B cell (primary cell): Measurements from ENCODE around the gene KANK2. TPM values are rescaled to one million over a fixed set of nuclear protein-coding genes. Genes with fewer than 3 reads are reported as not detected.

Source experiments
- ATAC-seq: fragments of 200-7000 bp; cut with Tn5 transposase; one replicate; pipeline ENCODE4 v1.10.0; 2021; ENCODE audit warnings: low read depth, mild to moderate bottlenecking, moderate number of reproducible peaks, moderate library complexity
- CTCF ChIA-PET: fragments of 350-600 bp; sonication (Branson Sonifier 250); formaldehyde crosslinking; loops from one replicate; lab custom pipeline; 2021; ENCODE audit warnings: antibody characterized with exemption, inconsistent platforms; lab: Charles Lee
- POLR2A ChIA-PET: fragments of 350-600 bp; sonication (Branson Sonifier 250); formaldehyde crosslinking; loops from one replicate; lab custom pipeline; 2021; ENCODE audit warnings: antibody characterized with exemption; lab: Charles Lee
- DNase-seq: peaks from one replicate; pipeline ENCODE4 v3.0.0; 2013
- H2AFZ ChIP-seq: 2 replicates; pipeline ENCODE4 v1.6.1; 2012; ENCODE audit warnings: mild to moderate bottlenecking, low read depth, low read length; ENCODE audit not compliant: insufficient read depth, poor library complexity, severe bottlenecking
- H3K27ac ChIP-seq, 2 donors: 1 replicate in 1 of 2; 2 replicates in 1 of 2; pipeline ENCODE4 v1.5.1; 2012 to 2013; ENCODE audit warnings: low read length in 2 of 2, mild to moderate bottlenecking in 2 of 2, moderate library complexity in 1 of 2
- H3K27me3 ChIP-seq, 4 experiments: fragments of 200-600 bp in 1 of 4; sonication (generic) in 1 of 4; replicated peaks in 1 of 4; 1 replicate in 2 of 4; 2 replicates in 2 of 4; pipeline versions ENCODE4 v1.6.1 to v1.7.0; 2013 to 2016; ENCODE audit warnings: low read length in 3 of 4, mild to moderate bottlenecking in 2 of 4, mixed read lengths in 1 of 4, moderate library complexity in 1 of 4; ENCODE audit not compliant: insufficient read depth in 4 of 4, control insufficient read depth in 3 of 4; ENCODE audit errors: control extremely low read depth in 1 of 4
- H3K36me3 ChIP-seq, 2 experiments: replicated peaks in 1 of 2; 1 replicate in 1 of 2; 2 replicates in 1 of 2; pipeline versions ENCODE4 v1.6.1 to v1.7.1; 2013; ENCODE audit warnings: low read length in 1 of 2; ENCODE audit not compliant: insufficient read depth in 2 of 2, control insufficient read depth in 1 of 2; ENCODE audit errors: control extremely low read depth in 1 of 2, extremely low read depth in 1 of 2
- H3K4me1 ChIP-seq, 2 donors: fragments of 200-600 bp in 1 of 2; sonication (generic) in 1 of 2; 1 replicate in 1 of 2; 2 replicates in 1 of 2; pipeline versions ENCODE4 v1.5.1 to v1.6.1; 2013 to 2017; ENCODE audit warnings: low read length in 2 of 2; ENCODE audit not compliant: control insufficient read depth in 2 of 2, insufficient read depth in 2 of 2
- H3K4me2 ChIP-seq: replicated peaks from 2 replicates; pipeline ENCODE3; 2012; ENCODE audit warnings: mild to moderate bottlenecking, low read depth, low read length; ENCODE audit not compliant: poor library complexity, severe bottlenecking
- H3K4me3 ChIP-seq, 5 experiments: fragments of 200-600 bp in 1 of 5; sonication (generic) in 1 of 5; 1 replicate in 3 of 5; 2 replicates in 2 of 5; pipeline versions ENCODE4 v1.5.1 to v1.7.0; 2011 to 2016; ENCODE audit warnings: low read length in 4 of 5, mild to moderate bottlenecking in 4 of 5, low read depth in 2 of 5, control low read depth in 1 of 5, moderate library complexity in 1 of 5; ENCODE audit not compliant: insufficient read depth in 1 of 5; ENCODE audit errors: control extremely low read depth in 1 of 5, extremely low read depth in 1 of 5
- H3K79me2 ChIP-seq: fragments of 200-600 bp; sonication (generic); one replicate; pipeline ENCODE4 v1.6.0; 2016; ENCODE audit warnings: low read length; ENCODE audit not compliant: control insufficient read depth, insufficient read depth
- H3K9ac ChIP-seq: fragments of 200-600 bp; sonication (generic); 2 replicates; pipeline ENCODE4 v1.6.1; 2017; ENCODE audit warnings: mild to moderate bottlenecking, low read length, moderate library complexity
- H3K9me3 ChIP-seq, 3 donors: one replicate each; pipeline versions ENCODE4 v1.6.1 to v1.7.1; 2013; ENCODE audit warnings: low read length in 2 of 3; ENCODE audit not compliant: control insufficient read depth in 2 of 3, insufficient read depth in 1 of 3; ENCODE audit errors: control extremely low read depth in 1 of 3
- H4K20me1 ChIP-seq: 2 replicates; pipeline ENCODE4 v1.6.0; 2012; ENCODE audit warnings: mild to moderate bottlenecking, low read length; ENCODE audit not compliant: insufficient read depth, control insufficient read depth, poor library complexity, severe bottlenecking
- H3K27ac Mint-ChIP-seq: one replicate; pipeline ENCODE4 v1.8.0; 2021; ENCODE audit warnings: mixed read lengths
- H3K27me3 Mint-ChIP-seq: one replicate; pipeline ENCODE4 v1.8.0; 2021; ENCODE audit warnings: mixed read lengths
- H3K4me1 Mint-ChIP-seq: one replicate; pipeline ENCODE4 v1.8.0; 2021; ENCODE audit warnings: mixed read lengths
- H3K4me3 Mint-ChIP-seq: one replicate; pipeline ENCODE4 v1.8.0; 2021; ENCODE audit warnings: mixed read lengths
- H3K9me3 Mint-ChIP-seq: one replicate; pipeline ENCODE4 v1.8.0; 2022; ENCODE audit warnings: mixed read lengths; ENCODE audit not compliant: insufficient read depth
- EZH2 ChIP-seq: IDR thresholded peaks from 2 replicates; pipeline ENCODE4 v1.6.1; 2012; ENCODE audit warnings: borderline replicate concordance, low read depth, mild to moderate bottlenecking, moderate library complexity, low read length; ENCODE audit not compliant: insufficient read depth, poor library complexity, severe bottlenecking
- WGBS: methylation state at CpG from one replicate; pipeline ENCODE4 v1.1.5; 2013; ENCODE audit warnings: missing lambda C conversion rate; ENCODE audit not compliant: insufficient coverage; 5-methylcytosine and 5-hydroxymethylcytosine counted together
- intact Hi-C: fragments of 100-400 bp; cut with micrococcal nuclease; formaldehyde crosslinking; loops from one replicate; pipeline ENCODE4 v1.10.0; 2022
- polyA plus RNA-seq: library from polyadenylated mRNA; depleted of rRNA; stranded (reverse); fragments of >200 nt; gene quantifications from 2 replicates; pipeline ENCODE4 v1.2.3, GENCODE V29; 2012
- total RNA-seq, 2 donors: library from RNA; stranded (reverse); fragments of 120-200 nt in 1 of 2; gene quantifications; 1 replicate in 1 of 2; 2 replicates in 1 of 2; pipeline versions ENCODE4 v1.2.3 to v1.2.4, GENCODE V29; 2013 to 2022
- TF ChIP-seq, protein P1 (sequence below): fragments of 200-600 bp; IDR thresholded peaks from one replicate; pipeline ENCODE4 v1.8.0; 2022; ENCODE audit warnings: antibody characterized with exemption, mild to moderate bottlenecking

KANK2 gene
- total and polyA plus RNA-seq, 2 donors (not counting 1 experiment from before 2014, with no cell fraction given) = 0.54 to 18.9 TPM

DNA sequence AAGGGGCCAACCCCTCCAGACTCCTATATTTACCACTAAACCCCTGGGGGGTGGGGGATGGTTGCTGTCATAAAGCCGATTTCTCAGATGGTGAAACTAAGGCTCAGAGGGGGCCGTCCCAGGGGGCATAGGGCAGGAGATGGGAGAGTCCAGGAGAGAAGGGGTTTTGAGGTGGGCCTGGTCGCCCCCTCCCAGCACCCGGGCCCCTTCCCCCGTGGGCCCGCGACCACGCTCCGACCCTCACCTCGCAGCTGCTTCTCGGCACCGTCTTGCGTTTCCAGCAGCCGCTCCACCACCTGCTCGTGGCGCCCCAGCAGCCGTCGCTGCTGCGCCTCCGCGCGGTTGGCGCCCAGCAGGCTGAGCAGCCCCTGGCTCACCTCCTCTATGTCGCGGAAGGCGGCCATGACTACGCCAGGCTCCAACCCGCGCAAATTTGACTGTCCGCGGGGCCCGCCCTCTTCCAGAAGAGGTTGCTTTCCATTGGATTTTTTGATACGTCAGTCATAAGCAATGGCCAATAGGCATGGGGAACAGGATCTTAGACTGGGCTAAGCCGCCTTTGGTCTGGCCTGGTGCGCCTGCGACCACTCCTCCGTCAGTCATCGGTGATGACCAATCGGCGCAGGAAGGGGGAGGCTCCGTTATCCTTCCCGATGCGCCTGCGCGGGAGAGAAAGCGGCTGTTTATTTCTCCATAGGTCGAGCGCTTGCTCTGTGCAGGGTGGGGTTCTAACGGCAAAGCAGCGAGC lies 41.8 kb downstream of the KANK2 start, which contains the start of gene SPC24:
Gene SPC24 (minus strand): TSS at position 410 of the 748 bp plus-strand sequence. CDS start 6 bp downstream, at position 404.
- H3K27me3 ChIP-seq = peaks cover 0 to 4% (median 0%) of the 10 kb centered on the region in 4 experiments
- POLR2A ChIA-PET = interaction anchor here (0.5 kb wide), 1 partner anchor 911 kb away, joined by 3 read pairs; no protein-coding TSS in a partner anchor
- Mint-ChIP-seq H3K4me1 (peaks cover 10% of the 10 kb centered on the region), H3K4me3 (peak within 1 kb of the TSS; percentile 91), H3K27me3 (no peaks in the 10 kb centered on the region), H3K27ac (peak within 1 kb of the TSS; percentile 81), H3K9me3 (peaks cover 2% of the 10 kb centered on the region)
- under 1% methylated on average over 43 of the region's 50 CpGs for WGBS
- H3K4me1 ChIP-seq = peaks cover 10 to 14% of the 10 kb centered on the region in 2 donors
- peak within 1 kb of the TSS; percentile 65 for H3K9ac ChIP-seq
- DNase-seq = peak; percentile 94
- H3K4me3 ChIP-seq = peak within 1 kb of the TSS; percentile 52 to 67 (median 64)
- CTCF ChIA-PET = interaction anchor here (0.5 to 1.2 kb wide), 3 partner anchors 16 to 120 kb away, joined by 3 to 4 read pairs (median 4); no protein-coding TSS in a partner anchor
- H2AFZ ChIP-seq = peak within 1 kb of the TSS; percentile 91
- H3K36me3 ChIP-seq = no peaks in the 10 kb centered on the region
- peak within 1 kb of the TSS; percentile 92 for H3K4me2 ChIP-seq
- peaks cover 15% of the 10 kb centered on the region for H3K79me2 ChIP-seq
- peaks cover 0 to 8% (median 3%) of the 10 kb centered on the region in 3 donors for H3K9me3 ChIP-seq
- ATAC-seq = peak; percentile 99
- TF ChIP-seq, protein P1, sequence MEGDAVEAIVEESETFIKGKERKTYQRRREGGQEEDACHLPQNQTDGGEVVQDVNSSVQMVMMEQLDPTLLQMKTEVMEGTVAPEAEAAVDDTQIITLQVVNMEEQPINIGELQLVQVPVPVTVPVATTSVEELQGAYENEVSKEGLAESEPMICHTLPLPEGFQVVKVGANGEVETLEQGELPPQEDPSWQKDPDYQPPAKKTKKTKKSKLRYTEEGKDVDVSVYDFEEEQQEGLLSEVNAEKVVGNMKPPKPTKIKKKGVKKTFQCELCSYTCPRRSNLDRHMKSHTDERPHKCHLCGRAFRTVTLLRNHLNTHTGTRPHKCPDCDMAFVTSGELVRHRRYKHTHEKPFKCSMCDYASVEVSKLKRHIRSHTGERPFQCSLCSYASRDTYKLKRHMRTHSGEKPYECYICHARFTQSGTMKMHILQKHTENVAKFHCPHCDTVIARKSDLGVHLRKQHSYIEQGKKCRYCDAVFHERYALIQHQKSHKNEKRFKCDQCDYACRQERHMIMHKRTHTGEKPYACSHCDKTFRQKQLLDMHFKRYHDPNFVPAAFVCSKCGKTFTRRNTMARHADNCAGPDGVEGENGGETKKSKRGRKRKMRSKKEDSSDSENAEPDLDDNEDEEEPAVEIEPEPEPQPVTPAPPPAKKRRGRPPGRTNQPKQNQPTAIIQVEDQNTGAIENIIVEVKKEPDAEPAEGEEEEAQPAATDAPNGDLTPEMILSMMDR = no peak
- TF ChIP-seq EZH2 = no peak
- intact Hi-C loops = loop anchor here (5.0 to 10.0 kb wide), 2 partner anchors 42 to 281 kb away; partner anchors contain the start of genes CARM1 and KANK2
- H4K20me1 ChIP-seq = no peaks in the 10 kb centered on the region
- H3K27ac ChIP-seq = no peak within 1 kb of the TSS

DNA sequence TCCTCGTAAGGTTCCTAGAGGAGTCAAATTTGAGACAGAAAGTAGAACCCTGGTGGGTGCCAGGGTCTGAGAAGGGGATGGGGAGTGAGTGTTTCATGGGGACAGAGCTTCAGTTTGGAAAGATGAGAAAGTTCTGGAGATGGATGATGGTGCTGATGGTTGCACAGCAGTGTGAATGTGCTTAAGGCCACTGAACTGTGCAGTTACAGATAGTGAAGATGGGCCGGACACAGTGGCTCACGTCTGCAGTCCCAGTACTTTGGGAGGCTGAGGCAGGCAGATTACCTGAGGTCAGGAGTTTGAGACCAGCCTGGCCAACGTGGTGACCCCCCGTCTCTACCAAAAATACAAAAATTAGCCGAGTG lies 42.7 kb downstream of the KANK2 start:
- ChIA-PET POLR2A (no interaction called here), CTCF (no interaction called here)
- H3K4me1 ChIP-seq = peaks cover 10 to 14% of the 10 kb centered on the region in 2 donors
- intact Hi-C loops = loop anchor here (5.0 to 10.0 kb wide), 2 partner anchors 43 to 280 kb away; partner anchors contain the start of genes CARM1 and KANK2
- no peak overlapping the region for H3K9ac ChIP-seq
- ATAC-seq (no peak), DNase-seq (no peak)
- no peak overlapping the region for H3K27ac Mint-ChIP-seq
- WGBS = 81% methylated on average over 3 of the region's 6 CpGs
- H3K27me3 Mint-ChIP-seq = no peaks in the 10 kb centered on the region
- no peaks in the 10 kb centered on the region for H3K36me3 ChIP-seq
- H4K20me1 ChIP-seq = no peaks in the 10 kb centered on the region
- H3K9me3 ChIP-seq = peaks cover 0 to 2% (median 0%) of the 10 kb centered on the region in 3 donors
- H3K9me3 Mint-ChIP-seq = no peaks in the 10 kb centered on the region
- no peak overlapping the region for H3K4me3 ChIP-seq
- peak overlapping the region; percentile 91 for H2AFZ ChIP-seq
- no peak for TF ChIP-seq EZH2
- TF ChIP-seq, protein P1 = no peak
- H3K79me2 ChIP-seq = peaks cover 15% of the 10 kb centered on the region
- peaks cover 0 to 4% (median 0%) of the 10 kb centered on the region in 4 experiments for H3K27me3 ChIP-seq
- no peak overlapping the region for H3K27ac ChIP-seq
- peaks cover 10% of the 10 kb centered on the region for H3K4me1 Mint-ChIP-seq
- peak overlapping the region; percentile 92 for H3K4me2 ChIP-seq
- peak overlapping the region; percentile 91 for H3K4me3 Mint-ChIP-seq
